ENCODE measurements around the gene AMACR. TPM values are rescaled to one million over a fixed set of nuclear protein-coding genes. Genes with fewer than 3 reads are reported as not detected.
"Not testable (repeated sequence)": the region's sequence is repeated elsewhere in the genome, so short reads cannot be mapped to it uniquely, and the experiment has no call there.

AMACR gene
- total RNA-seq, 1 donor from 2014 or later, result 7.7 TPM

DNA sequence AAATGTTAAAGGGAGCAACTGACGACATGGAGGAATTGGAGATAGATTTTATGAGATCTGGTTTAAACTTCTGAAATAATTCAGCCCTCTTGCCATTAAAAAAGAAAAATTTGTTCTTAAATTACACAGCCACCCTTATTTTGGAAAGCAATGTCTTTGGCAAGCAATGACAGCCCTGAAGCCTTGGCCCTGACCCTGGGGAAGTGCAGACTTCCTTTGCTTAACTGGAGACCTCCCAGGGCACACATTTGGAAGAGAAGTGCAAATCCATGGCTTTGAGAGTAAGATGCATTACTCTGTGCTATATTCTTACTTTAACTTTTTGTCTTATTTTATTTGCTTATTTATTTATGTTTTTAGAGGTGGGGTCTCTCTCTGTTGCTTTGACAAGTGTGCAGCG is 49.7 kb downstream of the AMACR start:
- Mint-ChIP-seq H3K27me3 (peaks cover 22% of the 10 kb centered on the region), H3K27ac (no peak overlapping the region), H3K4me1 (no peaks in the 10 kb centered on the region), H3K9me3 (no peaks in the 10 kb centered on the region), H3K4me3 (no peak overlapping the region), H3K36me3 (ENCODE audit: low read depth) (no peaks in the 10 kb centered on the region)
- intact Hi-C loops (cut with micrococcal nuclease), result no loop called here
- DNase-seq, result no peak

DNA sequence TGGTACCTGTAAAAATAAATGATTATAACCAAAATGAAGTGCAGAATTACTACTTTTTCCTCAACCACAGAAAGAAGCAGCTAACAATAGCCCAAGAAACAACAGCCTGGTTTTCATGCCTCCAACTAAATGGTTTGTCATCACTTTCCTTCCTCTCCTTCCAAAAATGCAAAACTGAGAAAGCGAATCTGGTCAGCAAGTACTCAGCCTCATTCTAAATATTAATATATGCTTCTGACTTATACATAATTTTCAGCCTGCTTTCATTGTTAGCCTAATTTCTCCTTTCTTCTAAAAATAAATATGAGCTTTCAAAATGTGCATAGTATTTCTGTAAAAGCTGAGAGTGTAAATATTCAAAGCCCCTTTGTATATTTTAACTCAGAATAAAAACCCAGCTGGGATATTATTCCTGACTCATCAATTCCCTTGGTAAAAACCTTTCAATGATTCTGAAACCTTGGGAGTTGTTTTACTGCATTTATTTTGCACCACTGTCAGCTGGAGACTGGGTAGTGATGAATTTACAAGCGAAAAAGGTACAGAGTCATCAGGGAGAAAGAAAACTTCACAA is 50.2 kb downstream of the AMACR start:
- DNase-seq, result no peak
- H3K27ac Mint-ChIP-seq, result no peak overlapping the region
- no peaks in the 10 kb centered on the region for H3K36me3 Mint-ChIP-seq (ENCODE audit: low read depth)
- no peaks in the 10 kb centered on the region for H3K9me3 Mint-ChIP-seq
- intact Hi-C loops (cut with micrococcal nuclease), result no loop called here
- H3K4me1 Mint-ChIP-seq, result no peaks in the 10 kb centered on the region
- peaks cover 22% of the 10 kb centered on the region for H3K27me3 Mint-ChIP-seq
- no peak overlapping the region for H3K4me3 Mint-ChIP-seq

- intact Hi-C loops (cut with micrococcal nuclease); H3K9me3 Mint-ChIP-seq; DNase-seq; H3K4me1 Mint-ChIP-seq; H3K36me3 Mint-ChIP-seq (ENCODE audit: low read depth); H3K4me3 Mint-ChIP-seq; H3K27me3 Mint-ChIP-seq; H3K27ac Mint-ChIP-seq: not testable (repeated sequence)
Observed at GRCh38 chr5:33952175-33952574, 55.7 kb downstream of the AMACR start.

DNA sequence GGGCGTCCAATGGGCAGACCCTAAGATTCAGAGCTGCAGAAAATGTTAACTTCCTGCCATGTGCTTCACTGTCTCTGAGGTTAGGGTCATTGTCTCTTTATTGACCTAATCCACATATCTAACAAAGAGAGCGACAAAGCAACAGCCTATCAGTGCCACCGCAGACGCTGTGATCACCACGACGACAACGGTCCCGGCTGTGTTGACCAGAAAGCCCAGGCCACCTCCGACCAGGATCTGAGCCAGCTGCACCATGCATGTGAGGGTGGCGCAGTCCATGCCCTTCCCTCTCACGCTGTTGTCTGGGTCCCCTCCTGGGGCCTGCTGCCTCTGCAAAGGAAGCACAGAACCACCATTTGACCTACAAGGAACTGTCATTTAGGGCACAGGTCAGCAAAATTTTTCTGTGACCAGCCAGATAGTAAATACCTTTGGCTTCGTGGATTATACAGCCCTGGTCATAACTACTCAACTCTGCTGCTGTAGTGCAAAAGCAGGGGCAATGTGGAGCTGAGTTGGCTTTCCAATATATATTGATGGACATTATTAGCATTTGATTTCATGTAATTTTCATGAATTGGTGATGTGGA is 63.2 kb downstream of the AMACR start:
- no peak overlapping the region for H3K4me3 Mint-ChIP-seq
- H3K9me3 Mint-ChIP-seq, result peaks cover 3% of the 10 kb centered on the region
- H3K36me3 Mint-ChIP-seq (ENCODE audit: low read depth), result no peaks in the 10 kb centered on the region
- H3K4me1 Mint-ChIP-seq, result no peaks in the 10 kb centered on the region
- H3K27ac Mint-ChIP-seq, result no peak overlapping the region
- peaks cover 25% of the 10 kb centered on the region for H3K27me3 Mint-ChIP-seq
- intact Hi-C loops (cut with micrococcal nuclease), result no loop called here
- no peak for DNase-seq

- H3K9me3 Mint-ChIP-seq, result no peaks in the 10 kb centered on the region
- intact Hi-C loops (cut with micrococcal nuclease), result no loop called here
- H3K27me3 Mint-ChIP-seq, result peaks cover 46% of the 10 kb centered on the region
- no peaks in the 10 kb centered on the region for H3K36me3 Mint-ChIP-seq (ENCODE audit: low read depth)
- H3K4me3 Mint-ChIP-seq, result no peak overlapping the region
- H3K4me1 Mint-ChIP-seq, result peaks cover under 1% of the 10 kb centered on the region
- no peak for DNase-seq
- no peak overlapping the region for H3K27ac Mint-ChIP-seq
Observed at GRCh38 chr5:33941090-33941489, 66.8 kb downstream of the AMACR start.

GRCh38 chr5:33939556-33940262 is 68.1 kb downstream of the AMACR start:
- Mint-ChIP-seq H3K4me3 (no peak overlapping the region), H3K27me3 (peaks cover 54% of the 10 kb centered on the region)
- no peak for DNase-seq

DNA sequence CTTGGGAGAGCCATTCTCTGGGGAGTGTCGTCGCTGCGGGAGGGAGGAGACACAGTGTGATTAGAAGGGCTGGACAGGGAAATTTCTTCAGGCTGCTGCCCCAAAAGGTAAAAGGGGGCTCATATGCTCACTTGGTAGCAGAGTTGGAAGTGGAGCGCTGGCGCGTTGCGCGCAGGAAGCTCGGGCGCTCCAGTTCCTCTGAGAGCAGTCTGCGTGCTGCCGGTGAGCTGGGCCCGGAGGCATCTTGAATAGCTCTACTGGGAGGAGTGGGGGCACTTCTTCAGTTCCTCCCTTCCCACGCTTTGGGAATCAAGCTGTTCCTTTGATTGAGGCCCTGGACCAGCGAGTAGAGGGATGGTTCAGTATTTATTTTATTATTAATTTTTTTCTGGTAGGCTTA is 69.0 kb downstream of the AMACR start:
- Mint-ChIP-seq H3K27me3 (peaks cover 59% of the 10 kb centered on the region), H3K9me3 (no peaks in the 10 kb centered on the region), H3K27ac (no peak overlapping the region), H3K36me3 (ENCODE audit: low read depth) (no peaks in the 10 kb centered on the region), H3K4me3 (no peak overlapping the region), H3K4me1 (peaks cover 3% of the 10 kb centered on the region)
- DNase-seq, result no peak
- intact Hi-C loops (cut with micrococcal nuclease), result loop anchor here (5.0 kb wide), 1 partner anchor 1227 kb away; the partner anchor contains the start of gene NPR3

More at GRCh38 chr5:33939556-33940262, 68.1 kb downstream of the AMACR start:
- Mint-ChIP-seq H3K27ac (no peak overlapping the region), H3K4me1 (peaks cover 3% of the 10 kb centered on the region), H3K36me3 (ENCODE audit: low read depth) (no peaks in the 10 kb centered on the region), H3K9me3 (no peaks in the 10 kb centered on the region)
- intact Hi-C loops (cut with micrococcal nuclease), result loop anchor here (5.0 kb wide), 1 partner anchor 1227 kb away; the partner anchor contains the start of gene NPR3

DNA sequence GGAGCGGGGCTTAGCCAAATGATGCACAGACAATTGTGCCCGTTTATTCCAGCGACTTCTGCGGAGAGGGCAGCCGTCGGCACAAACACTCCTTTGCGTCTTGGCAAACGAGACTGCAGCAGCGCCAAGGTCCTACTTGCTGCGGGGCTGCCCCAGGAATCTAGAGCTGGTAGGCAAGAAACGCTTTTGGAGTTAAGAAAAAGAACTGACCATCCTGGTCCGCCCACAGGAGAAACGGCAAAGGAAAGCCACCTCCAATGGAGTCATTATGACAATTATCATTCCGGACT is 69.4 kb downstream of the AMACR start:
- Mint-ChIP-seq H3K9me3 (no peaks in the 10 kb centered on the region), H3K27me3 (peaks cover 59% of the 10 kb centered on the region), H3K4me1 (peaks cover 3% of the 10 kb centered on the region), H3K27ac (no peak overlapping the region), H3K36me3 (ENCODE audit: low read depth) (no peaks in the 10 kb centered on the region), H3K4me3 (no peak overlapping the region)
- DNase-seq, result no peak
- intact Hi-C loops (cut with micrococcal nuclease), result loop anchor here (5.0 kb wide), 1 partner anchor 1226 kb away; the partner anchor contains the start of gene NPR3

DNA sequence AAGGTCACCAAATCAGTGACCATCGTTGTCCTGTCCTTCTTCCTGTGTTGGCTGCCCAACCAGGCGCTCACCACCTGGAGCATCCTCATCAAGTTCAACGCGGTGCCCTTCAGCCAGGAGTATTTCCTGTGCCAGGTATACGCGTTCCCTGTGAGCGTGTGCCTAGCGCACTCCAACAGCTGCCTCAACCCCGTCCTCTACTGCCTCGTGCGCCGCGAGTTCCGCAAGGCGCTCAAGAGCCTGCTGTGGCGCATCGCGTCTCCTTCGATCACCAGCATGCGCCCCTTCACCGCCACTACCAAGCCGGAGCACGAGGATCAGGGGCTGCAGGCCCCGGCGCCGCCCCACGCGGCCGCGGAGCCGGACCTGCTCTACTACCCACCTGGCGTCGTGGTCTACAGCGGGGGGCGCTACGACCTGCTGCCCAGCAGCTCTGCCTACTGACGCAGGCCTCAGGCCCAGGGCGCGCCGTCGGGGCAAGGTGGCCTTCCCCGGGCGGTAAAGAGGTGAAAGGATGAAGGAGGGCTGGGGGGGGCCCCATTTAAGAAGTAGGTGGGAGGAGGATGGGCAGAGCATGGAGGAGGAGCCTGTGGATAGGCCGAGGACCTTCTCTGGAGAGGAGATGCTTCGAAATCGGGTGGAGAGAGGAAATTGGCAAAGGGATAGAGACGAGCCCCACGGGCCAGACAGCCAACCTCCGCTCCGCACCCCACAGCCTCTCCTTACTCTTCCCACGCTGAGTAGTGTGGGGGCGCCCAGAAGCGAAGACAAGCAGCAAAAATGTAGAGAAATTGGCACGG is 69.9 kb downstream of the AMACR start:
- intact Hi-C loops (cut with micrococcal nuclease), result loop anchor here (5.0 kb wide), 1 partner anchor 1226 kb away; the partner anchor contains the start of gene NPR3
- DNase-seq, result no peak
- peaks cover 59% of the 10 kb centered on the region for H3K27me3 Mint-ChIP-seq
- H3K9me3 Mint-ChIP-seq, result no peaks in the 10 kb centered on the region
- no peak overlapping the region for H3K27ac Mint-ChIP-seq
- no peaks in the 10 kb centered on the region for H3K36me3 Mint-ChIP-seq (ENCODE audit: low read depth)
- H3K4me3 Mint-ChIP-seq, result no peak overlapping the region
- peaks cover 3% of the 10 kb centered on the region for H3K4me1 Mint-ChIP-seq

DNA sequence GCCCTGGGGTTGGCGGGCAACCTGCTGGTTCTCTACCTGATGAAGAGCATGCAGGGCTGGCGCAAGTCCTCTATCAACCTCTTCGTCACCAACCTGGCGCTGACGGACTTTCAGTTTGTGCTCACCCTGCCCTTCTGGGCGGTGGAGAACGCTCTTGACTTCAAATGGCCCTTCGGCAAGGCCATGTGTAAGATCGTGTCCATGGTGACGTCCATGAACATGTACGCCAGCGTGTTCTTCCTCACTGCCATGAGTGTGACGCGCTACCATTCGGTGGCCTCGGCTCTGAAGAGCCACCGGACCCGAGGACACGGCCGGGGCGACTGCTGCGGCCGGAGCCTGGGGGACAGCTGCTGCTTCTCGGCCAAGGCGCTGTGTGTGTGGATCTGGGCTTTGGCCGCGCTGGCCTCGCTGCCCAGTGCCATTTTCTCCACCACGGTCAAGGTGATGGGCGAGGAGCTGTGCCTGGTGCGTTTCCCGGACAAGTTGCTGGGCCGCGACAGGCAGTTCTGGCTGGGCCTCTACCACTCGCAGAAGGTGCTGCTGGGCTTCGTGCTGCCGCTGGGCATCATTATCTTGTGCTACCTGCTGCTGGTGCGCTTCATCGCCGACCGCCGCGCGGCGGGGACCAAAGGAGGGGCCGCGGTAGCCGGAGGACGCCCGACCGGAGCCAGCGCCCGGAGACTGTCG is 70.7 kb downstream of the AMACR start:
- Mint-ChIP-seq H3K4me1 (peaks cover 3% of the 10 kb centered on the region), H3K27ac (no peak overlapping the region), H3K4me3 (no peak overlapping the region), H3K36me3 (ENCODE audit: low read depth) (no peaks in the 10 kb centered on the region), H3K9me3 (no peaks in the 10 kb centered on the region), H3K27me3 (peaks cover 61% of the 10 kb centered on the region)
- DNase-seq, result no peak
- intact Hi-C loops (cut with micrococcal nuclease), result loop anchor here (5.0 kb wide), 1 partner anchor 1225 kb away; the partner anchor contains the start of gene NPR3

GRCh38 chr5:33936381-33937016 is 71.4 kb downstream of the AMACR start, which contains the start of gene RXFP3:
Gene RXFP3 (plus strand): TSS chr5:33936386. CDS start chr5:33936741, 355 bp downstream.
- intact Hi-C loops (cut with micrococcal nuclease), result loop anchor here (5.0 kb wide), 1 partner anchor 1224 kb away; the partner anchor contains the start of gene NPR3
- no peaks in the 10 kb centered on the region for H3K9me3 Mint-ChIP-seq

More at GRCh38 chr5:33936381-33937016, 71.4 kb downstream of the AMACR start, which contains the start of gene RXFP3:
- peaks cover 3% of the 10 kb centered on the region for H3K4me1 Mint-ChIP-seq
- H3K27me3 Mint-ChIP-seq, result peaks cover 64% of the 10 kb centered on the region
- no peaks in the 10 kb centered on the region for H3K36me3 Mint-ChIP-seq (ENCODE audit: low read depth)
- H3K27ac Mint-ChIP-seq, result no peak within 1 kb of the TSS
- no peak within 1 kb of the TSS for H3K4me3 Mint-ChIP-seq
- DNase-seq, result no peak
